Fibroblast of upper back skin (primary cell): ENCODE results near the gene FSCN2.

Experiments
- DNase-seq: peaks from one replicate; pipeline ENCODE4 v3.0.0-alpha.2; 2013

The FSCN2 gene, protein sequence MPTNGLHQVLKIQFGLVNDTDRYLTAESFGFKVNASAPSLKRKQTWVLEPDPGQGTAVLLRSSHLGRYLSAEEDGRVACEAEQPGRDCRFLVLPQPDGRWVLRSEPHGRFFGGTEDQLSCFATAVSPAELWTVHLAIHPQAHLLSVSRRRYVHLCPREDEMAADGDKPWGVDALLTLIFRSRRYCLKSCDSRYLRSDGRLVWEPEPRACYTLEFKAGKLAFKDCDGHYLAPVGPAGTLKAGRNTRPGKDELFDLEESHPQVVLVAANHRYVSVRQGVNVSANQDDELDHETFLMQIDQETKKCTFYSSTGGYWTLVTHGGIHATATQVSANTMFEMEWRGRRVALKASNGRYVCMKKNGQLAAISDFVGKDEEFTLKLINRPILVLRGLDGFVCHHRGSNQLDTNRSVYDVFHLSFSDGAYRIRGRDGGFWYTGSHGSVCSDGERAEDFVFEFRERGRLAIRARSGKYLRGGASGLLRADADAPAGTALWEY

DNA sequence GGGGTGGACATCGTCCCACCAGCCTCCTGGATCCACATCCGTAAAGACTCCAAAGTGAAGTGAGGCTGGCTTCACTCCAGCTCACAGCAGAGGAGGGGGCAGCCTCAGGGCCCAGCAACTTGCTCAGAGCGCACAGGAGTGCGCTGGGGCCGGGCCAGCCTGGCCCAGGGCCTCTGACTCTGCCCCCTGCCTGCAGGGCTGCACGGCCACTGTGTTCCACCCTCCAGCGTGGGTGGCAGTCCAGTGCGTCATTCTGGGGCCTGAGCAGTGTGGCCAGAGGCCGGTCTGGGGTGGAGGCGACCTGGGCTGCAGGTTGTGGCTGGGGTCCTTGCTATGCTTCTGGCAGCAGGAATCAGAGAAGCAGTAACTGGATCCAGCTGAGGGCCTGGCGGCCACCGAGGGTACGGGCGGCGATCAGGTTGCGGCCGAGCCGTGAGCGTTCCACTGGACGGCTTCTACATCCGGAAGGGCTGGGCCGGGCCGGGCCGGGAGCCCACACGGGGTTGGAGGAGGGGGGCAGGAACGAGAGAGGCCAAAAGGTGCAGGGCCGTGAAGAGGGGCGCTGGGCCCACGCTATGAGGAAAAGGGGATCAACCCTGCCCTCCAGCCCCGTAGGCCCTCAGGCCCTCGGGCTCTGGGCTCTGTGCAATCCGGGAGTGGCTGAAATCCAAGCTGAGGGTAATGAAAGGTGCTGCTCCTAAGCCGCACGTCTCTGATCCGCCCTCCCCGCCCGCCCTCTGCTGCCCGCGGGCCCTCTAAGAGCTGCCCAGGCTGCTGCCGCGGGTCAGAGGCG lies at the start of gene FSCN2:
FSCN2 (plus strand) TSS at position 787 of the 793 bp plus-strand sequence. CDS start 155 bp downstream, outside the sequence.
- no peak for DNase-seq

DNA sequence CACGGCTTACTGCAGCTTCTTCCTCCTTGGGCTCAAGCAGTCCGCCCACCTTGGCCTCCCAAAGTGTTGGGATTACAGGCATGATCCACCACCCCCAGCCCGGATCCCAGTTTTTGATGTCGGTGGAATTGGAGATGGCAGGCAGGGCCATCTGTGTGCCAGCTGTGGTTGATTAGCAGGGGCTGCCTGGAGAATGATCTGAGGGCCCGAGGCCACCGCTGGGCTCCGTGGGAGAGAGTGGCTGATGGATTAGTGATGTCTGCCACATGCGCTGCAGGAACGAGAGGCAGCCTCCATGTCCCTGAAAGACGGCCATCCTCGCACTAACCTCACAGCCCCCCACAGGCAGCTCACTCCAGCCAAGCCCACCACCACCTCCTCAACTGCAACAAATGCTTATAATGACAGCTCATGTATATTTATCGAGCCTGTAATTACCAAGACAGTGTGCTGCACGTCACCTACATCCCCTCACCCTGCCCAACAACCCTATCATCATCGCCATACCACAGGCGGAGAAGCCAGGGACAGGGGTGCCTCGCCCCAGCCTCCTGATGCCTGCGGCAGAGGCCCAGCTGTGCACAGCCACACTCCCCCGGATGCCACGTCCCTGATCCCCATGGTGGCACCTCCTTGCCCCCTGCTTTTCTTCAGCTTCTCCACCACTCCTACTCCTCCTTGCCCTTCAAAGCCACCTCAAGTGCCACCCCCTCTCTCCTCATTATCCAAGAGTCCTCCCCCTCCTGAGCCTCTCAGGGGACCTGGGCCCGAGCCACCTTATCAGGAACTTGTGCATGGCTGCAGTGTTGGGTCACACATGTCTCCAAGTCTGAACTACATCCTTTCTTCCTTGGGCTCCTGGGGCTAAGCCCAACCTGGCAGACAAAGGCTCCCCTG lies 48.8 kb upstream of the FSCN2 start:
- peak; percentile 53 for DNase-seq

DNA sequence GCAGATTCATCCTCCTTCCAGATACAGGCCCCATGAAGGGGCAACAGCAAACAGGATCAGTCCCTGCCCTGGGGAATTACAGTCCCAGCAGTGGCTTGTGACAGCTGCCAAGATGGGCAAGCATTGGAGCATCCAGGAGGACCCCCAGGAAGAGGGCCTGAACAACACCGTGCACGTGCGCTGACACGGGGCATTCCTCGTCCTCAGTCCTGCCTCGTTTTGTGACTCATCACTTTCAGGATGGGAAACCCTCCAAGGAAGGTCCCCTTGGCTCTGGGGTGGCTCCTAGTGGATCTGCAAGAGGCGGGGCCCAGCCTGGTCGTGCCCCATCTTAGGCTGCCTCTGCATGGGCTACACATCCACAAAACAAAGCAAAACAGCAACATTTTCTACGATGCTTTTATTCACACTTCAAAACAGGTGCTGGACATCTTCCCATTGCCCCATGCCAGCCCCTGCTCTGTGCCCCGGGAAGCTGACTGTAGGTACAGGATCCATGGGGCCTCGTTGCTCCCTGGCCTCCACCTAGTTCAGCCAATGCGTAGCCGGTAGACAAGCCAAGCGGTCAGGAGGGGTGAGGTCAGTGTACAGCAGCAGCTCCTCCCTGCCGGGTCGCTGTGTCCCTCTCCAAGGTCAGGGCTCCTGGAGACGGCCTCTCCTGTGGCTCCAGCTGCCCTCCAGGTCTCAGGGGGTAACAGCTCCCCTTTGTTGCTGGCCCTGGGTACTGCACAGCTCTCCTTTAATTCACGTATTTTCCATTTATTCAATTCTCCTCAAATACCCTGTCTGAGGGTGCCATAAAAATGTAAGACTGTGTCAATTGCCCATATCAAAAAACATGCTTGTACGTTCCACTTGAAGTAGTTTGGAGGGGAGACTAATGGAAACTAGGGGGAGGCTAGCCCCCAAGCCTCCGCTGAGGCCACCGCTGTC lies 47.8 kb upstream of the FSCN2 start:
- DNase-seq = peak; percentile 85

DNA sequence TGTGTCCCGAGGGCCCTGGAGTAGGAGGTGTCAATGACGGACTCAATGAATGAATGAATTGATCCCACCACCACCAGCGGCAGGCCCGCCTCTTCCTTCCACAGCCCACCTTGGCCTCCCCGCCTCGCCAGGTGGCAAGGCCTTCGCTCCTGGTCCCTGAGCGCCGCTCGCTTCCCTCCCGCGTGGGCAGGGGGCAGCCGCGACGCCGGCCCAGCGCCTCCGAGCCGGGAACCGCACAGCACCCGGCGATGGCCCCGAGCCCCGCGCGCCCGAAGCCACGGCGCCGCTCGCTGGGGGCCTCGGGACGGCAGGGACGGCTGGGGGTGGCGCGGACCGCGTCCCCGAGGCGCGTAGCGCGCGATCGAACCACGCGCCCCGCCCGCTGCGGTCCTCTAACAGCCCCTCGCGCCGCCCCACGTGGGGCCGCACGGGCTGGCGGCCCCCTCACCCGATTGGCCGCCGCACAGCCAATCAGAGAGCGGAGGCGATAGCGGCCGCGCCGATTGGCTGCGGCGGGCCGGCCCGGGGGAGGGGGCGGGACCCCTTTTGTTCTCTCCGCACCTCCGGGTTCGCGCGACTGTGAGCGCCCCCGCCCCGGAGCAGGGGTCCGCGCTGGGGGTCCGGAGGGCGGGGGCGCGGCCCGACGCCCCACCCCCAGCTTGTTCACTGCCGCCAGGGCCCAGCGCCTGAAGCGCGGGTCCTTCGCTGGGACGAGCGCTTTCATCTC lies 46.9 kb upstream of the FSCN2 start:
- DNase-seq = peak; percentile 78

DNA sequence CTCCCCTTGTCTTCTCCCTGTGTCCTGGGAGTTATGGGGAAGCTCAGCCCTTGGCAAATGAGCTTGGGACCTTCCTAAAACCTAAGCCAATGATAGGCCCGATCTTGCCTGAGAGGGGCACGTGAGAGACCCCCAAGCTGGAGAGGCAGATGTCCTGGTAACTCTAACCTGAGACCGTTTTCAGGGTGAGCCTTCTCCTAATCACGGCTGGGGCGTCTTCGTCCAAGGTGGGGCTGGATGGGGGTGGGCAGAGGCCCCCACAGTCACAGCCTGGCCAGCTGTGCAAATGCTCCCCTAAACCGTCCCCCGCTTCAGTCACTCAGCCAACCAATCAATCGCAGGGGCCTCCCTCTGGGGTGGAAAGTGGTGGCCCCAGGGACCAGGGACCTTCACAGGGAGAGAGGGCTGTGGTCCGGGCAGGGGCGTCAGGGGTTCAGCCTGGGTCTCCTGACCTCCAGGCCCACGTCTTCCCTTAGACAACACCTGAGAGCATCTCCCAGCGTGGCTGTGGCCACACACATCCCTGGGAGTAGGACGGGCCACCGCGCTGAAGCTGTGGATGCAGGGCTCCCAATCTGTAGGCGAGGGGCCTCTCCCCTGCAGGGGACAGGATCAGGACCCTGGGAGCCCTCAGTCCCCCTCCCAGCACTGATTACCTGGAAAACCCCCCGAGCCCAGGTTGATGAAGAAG lies 46.2 kb upstream of the FSCN2 start:
- no peak for DNase-seq

DNA sequence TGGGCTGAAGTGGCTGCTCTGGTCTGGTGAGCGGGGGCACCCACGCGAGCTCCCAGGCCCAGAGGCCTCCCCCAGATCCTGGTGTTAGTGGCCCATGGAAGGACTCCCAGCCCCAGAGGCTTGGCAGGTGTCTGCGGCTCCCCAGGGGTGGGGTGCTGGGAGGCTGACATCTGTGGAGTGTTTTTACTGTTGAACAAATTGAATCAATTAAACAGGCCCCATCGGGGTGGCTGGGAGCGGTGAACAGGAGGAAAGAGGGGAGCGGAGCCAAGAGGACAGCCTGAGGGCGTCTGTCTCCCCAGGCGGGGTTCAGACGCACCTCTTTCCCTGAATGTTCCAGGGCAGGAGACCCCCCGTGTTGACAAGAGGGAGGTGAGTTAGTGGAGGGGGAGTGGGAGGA lies 45.5 kb upstream of the FSCN2 start:
- no peak for DNase-seq

DNA sequence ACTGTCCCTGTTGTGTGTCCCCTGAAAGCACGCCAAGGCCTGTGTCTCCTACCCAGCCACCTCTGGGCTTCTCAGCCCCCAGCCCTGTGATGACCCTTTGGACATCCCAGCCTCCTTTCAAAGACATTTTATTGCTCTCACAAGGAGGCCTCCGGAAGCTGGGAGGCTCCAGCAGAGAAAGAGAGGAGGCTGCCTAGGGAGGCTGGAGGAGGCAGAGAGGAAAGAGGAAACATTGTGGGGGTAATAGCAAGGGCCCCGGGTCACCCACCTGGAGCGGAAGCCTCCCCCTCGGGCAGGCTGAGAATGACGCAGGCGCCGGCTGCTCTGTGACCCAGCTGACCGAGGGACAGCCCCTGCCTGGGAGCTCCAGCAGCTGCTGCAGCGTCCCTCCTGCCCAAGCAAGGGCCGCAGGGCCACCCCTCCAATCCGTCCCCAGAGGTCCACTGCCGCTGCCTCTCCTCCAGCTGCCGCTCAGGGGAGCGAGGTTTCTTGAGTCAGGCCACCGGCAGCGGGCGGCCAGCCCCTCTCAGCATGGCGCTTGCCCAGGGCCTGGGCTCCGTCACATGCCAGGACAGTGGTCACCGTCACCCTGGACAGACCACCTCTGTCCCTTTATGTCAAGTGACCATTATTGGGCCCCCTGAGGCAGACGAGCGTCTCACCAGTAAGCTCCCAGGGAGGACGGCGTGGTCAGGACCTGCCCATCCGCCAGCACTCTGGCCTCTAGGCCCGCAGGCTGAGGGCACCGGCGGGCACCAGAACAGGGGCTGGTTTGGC lies 44.9 kb upstream of the FSCN2 start:
- DNase-seq = no peak

DNA sequence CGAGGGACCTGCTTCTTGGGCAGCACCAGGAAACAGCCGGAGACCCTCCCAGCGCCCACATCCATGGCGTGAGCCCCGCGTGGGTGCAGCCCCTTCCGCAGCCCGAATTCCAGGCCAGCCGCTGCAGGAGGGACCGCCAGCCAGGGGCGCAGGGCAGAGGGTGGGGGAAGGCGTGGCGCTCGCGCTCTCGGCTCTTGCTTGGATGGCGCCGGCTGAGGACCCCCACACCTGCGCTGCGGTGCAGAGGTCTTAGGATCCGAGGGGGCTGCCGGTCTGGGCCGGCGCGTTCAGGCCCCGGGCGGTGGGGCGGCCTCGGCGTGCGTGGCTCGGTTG lies 44.3 kb upstream of the FSCN2 start:
- no peak for DNase-seq

DNA sequence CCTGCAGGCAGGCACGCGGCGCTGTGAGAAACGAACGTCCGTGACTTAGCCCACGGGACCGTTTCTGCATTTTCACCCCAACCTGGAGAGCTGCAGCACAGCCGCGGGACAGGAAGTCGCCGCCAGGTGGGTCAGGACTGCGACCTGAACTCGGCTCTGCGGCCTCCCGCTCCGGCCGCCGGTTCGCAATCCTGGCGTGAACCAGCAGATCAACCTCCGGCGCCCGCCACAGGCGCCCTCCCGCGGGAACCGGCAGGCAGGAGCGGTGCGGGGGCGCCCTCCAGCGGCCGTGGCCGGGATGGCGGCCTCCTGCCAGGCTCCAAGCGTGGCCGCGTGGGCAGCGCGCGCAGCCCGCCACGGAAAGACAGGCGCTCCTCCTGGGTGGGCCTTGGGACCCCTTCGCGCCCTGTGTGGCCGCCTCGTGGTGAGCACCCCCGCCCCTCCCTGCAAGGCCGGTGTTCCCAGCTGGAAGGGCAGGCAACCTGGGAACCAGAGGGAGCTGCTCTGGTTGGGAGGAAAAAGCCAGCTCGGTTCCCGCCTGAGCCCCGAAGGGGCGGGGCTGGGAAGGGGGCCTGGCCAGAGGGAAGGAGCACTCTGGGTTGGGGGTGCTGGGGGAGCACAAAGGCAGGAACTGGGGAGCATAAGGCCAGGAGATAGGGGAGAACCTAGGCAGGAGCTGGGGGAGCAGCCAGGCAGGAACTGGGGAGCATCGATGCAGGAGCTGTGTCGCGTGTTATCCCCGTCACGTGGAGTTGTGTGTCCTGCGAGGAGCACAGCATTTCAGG lies 43.8 kb upstream of the FSCN2 start:
- DNase-seq = peak; percentile 71

DNA sequence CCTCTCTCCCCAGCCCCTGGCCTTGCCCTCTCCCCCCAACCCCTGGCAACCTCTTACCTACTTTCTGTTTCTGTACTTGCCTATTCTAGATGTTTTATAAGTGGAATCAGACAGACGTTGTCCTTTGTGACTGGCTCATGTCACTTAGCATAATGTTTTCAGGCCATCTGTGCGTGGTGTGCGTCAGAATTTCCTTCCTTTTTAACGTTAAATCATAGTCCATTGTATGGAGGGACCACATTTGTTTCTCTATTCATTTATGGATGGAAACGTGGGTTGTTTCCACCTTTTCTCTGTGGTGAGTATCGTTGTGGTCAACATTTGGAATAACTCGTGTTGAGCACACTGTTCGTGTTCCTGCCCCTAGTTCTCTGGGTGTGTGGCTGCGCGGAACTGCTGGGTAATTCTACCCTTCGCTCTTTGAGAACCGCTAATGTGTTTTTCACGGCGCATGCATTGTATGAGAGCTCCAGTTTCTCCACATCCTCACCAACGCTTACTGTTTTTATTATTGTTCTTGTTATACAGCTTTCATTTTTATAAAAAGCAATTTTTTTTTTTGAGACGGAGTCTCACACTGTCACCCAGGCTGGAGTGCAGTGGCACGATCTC lies 41.9 kb upstream of the FSCN2 start:
- DNase-seq = no peak

DNA sequence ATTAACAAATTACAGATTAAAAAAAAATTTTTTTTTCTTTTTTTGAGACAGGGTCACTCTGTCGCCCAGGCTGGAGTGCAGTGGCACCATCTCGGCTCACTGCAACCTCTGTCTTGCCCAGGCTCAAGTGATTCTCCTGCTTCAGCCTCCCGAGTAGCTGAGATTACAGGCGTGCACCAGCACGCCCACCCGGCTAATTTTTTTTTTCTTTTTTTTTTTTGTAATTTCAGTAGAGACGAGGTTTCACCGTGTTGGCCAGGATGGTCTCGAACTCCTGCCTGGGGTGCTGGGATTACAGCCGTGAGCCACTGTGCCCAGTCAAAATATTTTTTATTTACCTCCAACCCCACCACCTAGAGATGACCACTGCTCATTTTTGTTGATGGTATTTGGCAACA lies 41.1 kb upstream of the FSCN2 start:
- DNase-seq = no peak

DNA sequence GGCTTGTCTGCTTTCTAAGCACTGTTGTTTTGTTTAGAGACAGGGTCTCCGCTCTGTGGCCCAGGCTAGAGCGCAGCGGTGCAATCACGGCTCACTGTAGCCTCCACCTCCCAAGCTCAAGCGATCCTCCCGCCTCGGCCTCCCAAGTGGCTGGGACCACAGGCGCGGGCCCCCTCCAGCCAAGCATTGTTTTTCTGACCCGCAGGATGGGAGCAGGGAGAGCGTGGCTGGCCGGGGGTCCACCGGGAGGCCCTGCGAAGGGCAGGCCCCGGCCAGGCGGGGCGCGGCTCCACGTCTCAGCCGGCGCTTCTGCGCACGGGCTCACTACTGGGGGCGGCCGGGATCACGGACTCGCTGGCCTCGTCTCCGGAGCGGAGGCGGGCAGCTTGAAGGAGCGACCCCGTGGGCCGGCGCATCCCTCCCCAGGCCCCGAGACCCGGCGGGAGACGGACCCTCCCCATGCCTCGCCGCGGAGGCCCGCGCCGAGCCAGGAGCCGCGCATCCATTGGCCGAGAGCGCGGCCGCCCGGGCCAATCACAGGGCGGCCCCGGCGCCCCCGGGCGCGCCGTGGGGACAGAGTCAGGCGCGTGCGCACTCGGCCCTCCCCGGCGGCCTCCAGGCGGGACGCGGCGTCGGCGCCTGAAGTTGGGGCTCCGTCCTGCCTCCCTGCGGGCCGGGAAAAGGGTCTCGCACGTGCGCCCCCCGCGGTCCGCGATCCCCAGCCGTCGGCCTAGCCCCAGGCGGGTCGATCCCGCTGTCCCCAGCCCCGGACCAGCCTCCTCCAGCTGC lies 40.5 kb upstream of the FSCN2 start:
- DNase-seq = peak; percentile 73

DNA sequence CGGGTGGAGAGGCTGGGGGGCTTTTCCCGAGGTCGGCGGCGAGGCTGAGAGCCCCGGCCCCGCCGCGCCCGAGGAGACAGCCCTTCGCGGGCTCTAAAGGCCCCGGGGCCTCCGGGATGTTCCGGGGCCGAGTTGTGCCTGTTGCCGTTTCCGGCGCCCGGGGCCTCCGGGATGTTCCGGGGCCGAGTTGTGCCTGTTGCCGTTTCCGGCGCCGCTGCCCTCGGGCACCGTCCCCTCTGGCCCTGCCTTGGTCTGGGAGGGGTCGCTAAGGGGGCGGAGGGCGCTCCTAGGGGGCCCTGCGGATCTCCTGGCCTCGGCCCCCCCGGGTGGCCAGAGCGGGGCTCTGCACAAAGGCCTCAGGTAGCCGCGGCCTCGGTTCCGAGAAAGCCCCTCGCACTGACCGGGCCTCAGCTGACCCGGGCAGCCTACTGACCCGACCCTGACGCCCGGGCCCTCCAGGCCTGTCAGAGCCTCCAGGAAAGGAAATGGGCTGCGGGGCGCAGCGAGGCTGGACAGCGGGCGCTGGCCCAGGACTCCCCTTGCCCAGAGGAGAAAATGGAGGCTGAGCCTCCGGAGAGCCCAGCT lies 39.8 kb upstream of the FSCN2 start:
- DNase-seq = no peak

DNA sequence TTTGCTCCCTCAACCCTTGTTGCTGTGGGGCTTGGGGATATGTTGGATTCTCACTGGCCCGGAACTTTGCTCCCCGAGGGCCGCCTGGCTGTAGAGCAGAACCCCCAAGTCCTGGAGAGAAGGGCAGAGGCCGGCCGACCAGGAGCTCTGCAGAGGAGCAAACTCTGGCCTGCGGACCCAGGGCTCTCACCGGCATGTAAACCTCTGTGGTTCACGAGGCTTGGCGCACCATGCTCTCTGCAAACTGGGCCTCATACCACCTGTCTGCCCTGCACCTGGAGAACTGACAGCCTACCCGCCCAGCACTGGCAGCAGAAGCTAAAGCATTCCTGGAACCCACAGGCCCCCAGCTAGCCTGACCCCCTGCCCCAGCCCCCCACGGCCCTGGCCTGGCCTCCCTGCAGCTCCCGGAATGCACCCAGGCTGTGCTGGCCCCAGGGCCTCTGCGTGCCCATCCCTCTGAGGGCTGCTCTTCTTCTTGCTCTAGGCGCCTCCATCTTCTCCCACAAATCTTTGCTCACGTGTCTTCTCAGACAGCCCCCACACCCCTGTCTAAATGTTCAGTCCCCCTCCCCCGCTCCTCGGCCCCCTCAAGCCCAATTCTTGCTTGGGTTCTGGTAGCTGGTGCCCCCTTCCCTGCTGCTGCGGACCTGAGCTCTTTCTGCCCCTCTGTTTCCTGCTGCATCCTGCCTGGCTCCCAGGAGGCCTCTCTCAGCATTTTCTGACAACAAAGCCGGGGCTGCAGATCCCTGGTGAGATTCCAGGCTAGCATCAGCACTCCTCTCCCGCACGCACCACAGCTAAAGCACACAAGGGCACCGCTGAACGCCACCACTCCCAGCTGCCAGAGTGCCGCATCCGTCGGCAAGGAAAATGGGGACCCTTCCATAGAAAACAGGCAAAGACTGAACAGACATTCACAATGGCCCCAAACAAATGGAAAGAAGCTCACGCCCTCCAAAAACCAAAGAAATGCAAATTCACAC lies 38.9 kb upstream of the FSCN2 start:
- no peak for DNase-seq

DNA sequence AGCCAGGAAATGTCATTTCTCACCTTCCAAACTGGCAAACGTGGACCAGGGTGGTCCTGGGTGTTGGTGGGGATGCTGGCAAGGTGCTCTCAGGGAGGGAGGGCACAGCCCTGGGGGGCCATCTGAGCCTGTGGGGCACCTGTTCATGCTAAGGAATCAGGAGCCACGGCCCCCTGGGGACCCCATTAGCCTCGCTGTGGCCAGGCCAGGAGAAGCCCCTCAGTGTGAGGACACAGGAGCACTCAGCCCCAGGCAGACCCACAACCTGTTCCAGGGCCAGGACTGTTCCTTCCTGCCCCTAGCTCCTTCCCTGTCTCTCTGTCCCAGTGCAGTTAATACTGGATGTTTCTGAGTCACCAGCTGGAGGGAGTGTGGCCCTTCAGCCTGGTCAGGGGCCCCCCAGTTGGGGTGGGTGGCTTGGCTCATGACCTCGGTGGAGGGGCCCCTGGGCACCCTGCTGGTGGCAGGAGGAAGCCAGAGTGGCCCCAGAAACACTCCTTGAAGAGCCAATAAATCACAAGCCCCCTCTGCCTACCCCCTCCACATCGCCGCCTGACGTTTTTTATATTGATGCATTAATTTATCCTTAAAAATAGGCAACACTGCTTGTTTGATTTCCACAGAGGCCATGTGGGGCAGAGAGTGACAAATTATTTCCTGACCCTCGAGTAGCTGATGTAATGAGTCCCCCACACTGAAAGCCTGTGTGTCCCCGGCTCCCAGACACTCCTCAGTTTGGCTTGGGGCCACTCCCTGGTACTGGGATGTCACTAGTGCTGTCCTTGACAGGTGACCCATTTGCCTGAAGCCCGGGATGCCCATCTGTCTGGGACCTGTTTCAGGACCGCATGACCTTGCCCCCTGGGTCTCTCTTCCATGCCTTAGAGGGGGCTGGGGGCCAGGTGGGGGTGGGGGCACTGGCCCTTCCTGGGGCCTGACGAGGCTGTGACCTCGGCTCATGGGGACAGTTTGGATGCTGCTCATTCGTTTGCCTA lies 37.9 kb upstream of the FSCN2 start:
- no peak for DNase-seq
